Mammary epithelial cell (primary cell): Measurements from ENCODE around the gene CALCOCO1.

ENCODE experiments used
- CTCF ChIP-seq, 2 donors: IDR thresholded peaks in 1 of 2; conservative IDR thresholded peaks in 1 of 2; 2 replicates each; pipeline ENCODE4 v1.5.1; 2011 to 2012; ENCODE audit warnings: inconsistent platforms in 2 of 2, low read length in 2 of 2, mild to moderate bottlenecking in 2 of 2, control low read depth in 1 of 2, low read depth in 1 of 2; ENCODE audit not compliant: insufficient read depth in 1 of 2; ENCODE audit errors: extremely low read depth in 1 of 2
- EZH2 ChIP-seq: IDR thresholded peaks from 2 replicates; pipeline ENCODE4 v1.6.1; 2012; ENCODE audit warnings: low read length, inconsistent platforms, borderline replicate concordance

- TF ChIP-seq CTCF (conservative IDR thresholded peaks at IDR 0.05 in 1 of 2, IDR thresholded peaks at IDR 0.05 in 1 of 2; ENCODE audit: extremely low read depth in 1 of 2, insufficient read depth in 1 of 2, low read depth in 1 of 2, low read length in 2 of 2) = no peak
- no peak for TF ChIP-seq EZH2
Measured at GRCh38 chr12:53664191-53664590, 63.1 kb downstream of the CALCOCO1 start.
